IMR-90 (cell line): ENCODE measurements around the gene CUEDC2. TPM values are rescaled to one million over a fixed set of nuclear protein-coding genes. Genes with fewer than 3 reads are reported as not detected.
A peak's percentile ranks its signal among the peaks of the same experiment; 100 is the strongest.

Source experiments
- ATAC-seq: fragments of 200-7000 bp; cut with Tn5 transposase; 2 replicates; pipeline ENCODE4 v1.9.1; 2020; ENCODE audit warnings: low read depth, mild to moderate bottlenecking, moderate library complexity
- BruUV-seq: library from RNA; stranded (reverse); fragments of 400-500 nt; replicated peaks from 2 replicates; lab custom pipeline; 2021; lab: Mats Ljungman, UMichigan
- CTCF ChIA-PET: fragments of 300-600 bp; formaldehyde crosslinking; extraction: SDS; loops from one replicate; lab custom pipeline; 2021; ENCODE audit warnings: antibody characterized with exemption; lab: Yijun Ruan, JAX
- POLR2A ChIA-PET: fragments of 300-600 bp; sonication (Branson Sonifier 250); formaldehyde crosslinking; loops from one replicate; lab custom pipeline; 2022; ENCODE audit warnings: antibody characterized with exemption; ENCODE audit not compliant: unreplicated experiment; lab: Charles Lee
- DNase-seq: peaks from one replicate; pipeline ENCODE4 v3.0.0; 2013
- H2AFZ ChIP-seq: replicated peaks from 2 replicates; pipeline ENCODE3; 2013; ENCODE audit warnings: low read length, mild to moderate bottlenecking; ENCODE audit not compliant: poor library complexity
- H2AK5ac ChIP-seq: 2 replicates; pipeline ENCODE4 v1.6.1; 2013; ENCODE audit warnings: low read depth, low read length, inconsistent platforms
- H2AK9ac ChIP-seq: replicated peaks from 2 replicates; pipeline ENCODE3; 2013; ENCODE audit warnings: mild to moderate bottlenecking, low read depth, low read length, moderate library complexity; ENCODE audit not compliant: poor library complexity
- H2BK120ac ChIP-seq: 2 replicates; pipeline ENCODE4 v1.6.1; 2013; ENCODE audit warnings: low read depth, low read length, inconsistent platforms
- H2BK15ac ChIP-seq: 3 replicates; pipeline ENCODE4 v1.6.1; 2013; ENCODE audit warnings: low read depth, low read length, inconsistent platforms
- H2BK20ac ChIP-seq: 2 replicates; pipeline ENCODE4 v1.6.1; 2013; ENCODE audit warnings: low read depth, mild to moderate bottlenecking, inconsistent platforms, low read length, moderate library complexity
- H2BK5ac ChIP-seq: 2 replicates; pipeline ENCODE4 v1.6.1; 2013; ENCODE audit warnings: mild to moderate bottlenecking, low read depth, low read length, inconsistent platforms; ENCODE audit not compliant: poor library complexity, severe bottlenecking
- H3K14ac ChIP-seq: replicated peaks from 2 replicates; pipeline ENCODE4 v1.6.1; 2013; ENCODE audit warnings: low read depth, low read length, inconsistent platforms
- H3K18ac ChIP-seq: 2 replicates; pipeline ENCODE4 v1.6.1; 2013; ENCODE audit warnings: low read depth, low read length, control low read depth
- H3K23ac ChIP-seq: 2 replicates; pipeline ENCODE4 v1.6.1; 2013; ENCODE audit warnings: low read depth, low read length, inconsistent platforms
- H3K27ac ChIP-seq: 2 replicates; pipeline ENCODE4 v1.5.1; 2013; ENCODE audit warnings: mild to moderate bottlenecking, control low read depth, low read length; ENCODE audit not compliant: insufficient read depth
- H3K27me3 ChIP-seq: 2 replicates; pipeline ENCODE4 v1.6.1; 2013; ENCODE audit warnings: low read length; ENCODE audit not compliant: control insufficient read depth, insufficient read depth
- H3K36me3 ChIP-seq: 2 replicates; pipeline ENCODE4 v1.6.1; 2013; ENCODE audit warnings: low read length, mixed read lengths; ENCODE audit not compliant: control insufficient read depth, insufficient read depth
- H3K4ac ChIP-seq: 2 replicates; pipeline ENCODE4 v1.6.1; 2013; ENCODE audit warnings: low read depth, low read length, inconsistent platforms
- H3K4me1 ChIP-seq: 2 replicates; pipeline ENCODE4 v1.6.1; 2013; ENCODE audit warnings: low read length, mixed read lengths; ENCODE audit not compliant: control insufficient read depth, insufficient read depth
- H3K4me2 ChIP-seq: 2 replicates; pipeline ENCODE4 v1.6.1; 2013; ENCODE audit warnings: low read depth, mild to moderate bottlenecking, control low read depth, low read length, moderate library complexity
- H3K4me3 ChIP-seq: 2 replicates; pipeline ENCODE4 v1.5.1; 2013; ENCODE audit warnings: low read depth, mild to moderate bottlenecking, control low read depth, low read length, moderate library complexity; ENCODE audit not compliant: insufficient read depth
- H3K56ac ChIP-seq: 2 replicates; pipeline ENCODE4 v1.6.1; 2013; ENCODE audit warnings: low read length, inconsistent platforms; ENCODE audit not compliant: insufficient read depth; ENCODE audit errors: extremely low read depth
- H3K79me1 ChIP-seq, 2 experiments: 2 replicates each; pipeline ENCODE4 v1.6.1; 2013; ENCODE audit warnings: low read length in 2 of 2, inconsistent platforms in 1 of 2, low read depth in 1 of 2
- H3K9ac ChIP-seq: 2 replicates; pipeline ENCODE4 v1.6.1; 2013; ENCODE audit warnings: low read depth, low read length, control low read depth
- H3K9me1 ChIP-seq: 2 replicates; pipeline ENCODE4 v1.6.1; 2013; ENCODE audit warnings: low read length, inconsistent platforms; ENCODE audit not compliant: insufficient read depth
- H3K9me3 ChIP-seq: 2 replicates; pipeline ENCODE4 v1.6.1; 2013; ENCODE audit warnings: low read length; ENCODE audit not compliant: control insufficient read depth, insufficient read depth
- H4K20me1 ChIP-seq: 2 replicates; pipeline ENCODE4 v1.6.1; 2013; ENCODE audit warnings: low read length, inconsistent platforms; ENCODE audit not compliant: insufficient read depth
- H4K5ac ChIP-seq: 2 replicates; pipeline ENCODE4 v1.6.1; 2013; ENCODE audit warnings: mild to moderate bottlenecking, low read depth, low read length, control low read depth
- H4K8ac ChIP-seq, 2 experiments: 2 replicates each; pipeline ENCODE4 v1.6.1; 2013; ENCODE audit warnings: low read depth in 2 of 2, low read length in 2 of 2, control low read depth in 1 of 2, inconsistent platforms in 1 of 2
- H4K91ac ChIP-seq: 2 replicates; pipeline ENCODE4 v1.6.1; 2013; ENCODE audit warnings: low read depth, low read length, inconsistent platforms; ENCODE audit not compliant: insufficient read depth
- BHLHE40 ChIP-seq: fragments of 150-350 bp; IDR thresholded peaks from 2 replicates; pipeline ENCODE4 v1.6.1; 2016; ENCODE audit warnings: mild to moderate bottlenecking, low read depth, low read length
- CEBPB ChIP-seq: IDR thresholded peaks from 2 replicates; pipeline ENCODE4 v1.6.1; 2012; ENCODE audit warnings: low read depth, low read length, improper control_type of control experiment
- CHD1 ChIP-seq: IDR thresholded peaks from 2 replicates; pipeline ENCODE4 v1.6.1; 2012; ENCODE audit warnings: low read depth, low read length, improper control_type of control experiment
- CTCF ChIP-seq: conservative IDR thresholded peaks from 2 replicates; pipeline ENCODE4 v1.5.1; 2012; ENCODE audit warnings: mild to moderate bottlenecking, low read depth, low read length, improper control_type of control experiment
- ELK1 ChIP-seq: fragments of 150-350 bp; IDR thresholded peaks from 2 replicates; pipeline ENCODE4 v1.6.1; 2016; ENCODE audit warnings: low read depth, mild to moderate bottlenecking, low read length, moderate library complexity, borderline replicate concordance
- FOS ChIP-seq: fragments of 150-350 bp; IDR thresholded peaks from 2 replicates; pipeline ENCODE4 v1.6.1; 2016; ENCODE audit warnings: low read depth, low read length
- MAFK ChIP-seq: IDR thresholded peaks from 2 replicates; pipeline ENCODE4 v1.6.1; 2012; ENCODE audit warnings: low read depth, low read length, improper control_type of control experiment
- MAZ ChIP-seq: IDR thresholded peaks from 2 replicates; pipeline ENCODE4 v1.6.1; 2012; ENCODE audit warnings: low read depth, mild to moderate bottlenecking, low read length, improper control_type of control experiment, moderate library complexity, borderline replicate concordance
- MXI1 ChIP-seq: IDR thresholded peaks from 2 replicates; pipeline ENCODE4 v1.6.1; 2012; ENCODE audit warnings: low read depth, mild to moderate bottlenecking, low read length, moderate library complexity, borderline replicate concordance
- NFE2L2 ChIP-seq: fragments of 150-350 bp; IDR thresholded peaks from 2 replicates; pipeline ENCODE4 v1.6.1; 2016; ENCODE audit warnings: low read depth, mild to moderate bottlenecking, low read length
- POLR2A ChIP-seq: IDR thresholded peaks from 2 replicates; pipeline ENCODE4 v1.6.1; 2012; ENCODE audit warnings: mild to moderate bottlenecking, low read depth, low read length
- RAD21 ChIP-seq: IDR thresholded peaks from 2 replicates; pipeline ENCODE4 v1.6.1; 2012; ENCODE audit warnings: low read length, improper control_type of control experiment
- RCOR1 ChIP-seq: IDR thresholded peaks from 2 replicates; pipeline ENCODE4 v1.6.1; 2012; ENCODE audit warnings: mild to moderate bottlenecking, low read length, improper control_type of control experiment; ENCODE audit not compliant: insufficient replicate concordance
- RFX5 ChIP-seq: IDR thresholded peaks from 2 replicates; pipeline ENCODE4 v1.8.0; 2012; ENCODE audit warnings: low read depth, mild to moderate bottlenecking, low read length, moderate library complexity
- SMC3 ChIP-seq: fragments of 150-350 bp; IDR thresholded peaks from 2 replicates; pipeline ENCODE4 v1.6.1; 2016; ENCODE audit warnings: low read depth, mild to moderate bottlenecking, antibody characterized with exemption, low read length, moderate library complexity
- WGBS, 2 experiments: methylation state at CpG; one replicate each; pipeline versions ENCODE4 v1.1.5 to v1.1.7; 2013; ENCODE audit warnings: missing lambda C conversion rate in 2 of 2; ENCODE audit not compliant: insufficient read length in 1 of 2; ENCODE audit errors: extremely low coverage in 2 of 2; 5-methylcytosine and 5-hydroxymethylcytosine counted together
- dilution Hi-C: fragments of 300-500 bp; cut with HindIII; formaldehyde crosslinking; loops from one replicate; pipeline ENCODE4 v1.14.3; 2018; ENCODE audit warnings: low sequenced_read_pairs; ENCODE audit not compliant: unreplicated experiment
- in situ Hi-C: fragments of 300-500 bp; cut with MboI; formaldehyde crosslinking; loops from 3 replicates; pipeline ENCODE4 v1.14.3; 2019; ENCODE audit warnings: low sequenced_read_pairs, inconsistent platforms, mixed read lengths
- intact Hi-C: fragments of 100-400 bp; cut with micrococcal nuclease; formaldehyde crosslinking; loops from 2 replicates; pipeline ENCODE4 v1.10.0; 2022
- polyA plus RNA-seq, 3 experiments: library from polyadenylated mRNA; depleted of rRNA; stranded (reverse); fragments of >200 nt; gene quantifications; 2 replicates each; pipeline ENCODE4 v1.2.3, GENCODE V29; 2012; ENCODE audit warnings: low replicate concordance in 1 of 3
- total RNA-seq: library from RNA; depleted of rRNA; stranded (reverse); fragments of >200 nt; gene quantifications from 2 replicates; pipeline ENCODE4 v1.2.3, GENCODE V29; 2012

CUEDC2 gene
- total and polyA plus RNA-seq, 2 of the 4 experiments (the other 2 are of a cell fraction) = 55.7 to 84.9 TPM

GRCh38 chr10:102421757-102422512 lies 10.4 kb downstream of the CUEDC2 start:
- Histone ChIP-seq H2BK20ac (no peak overlapping the region), H3K79me1 (peaks cover 0 to 37% of the 10 kb centered on the region in 2 experiments; a peak in 2 of 4 replicates), H3K56ac (no peak overlapping the region), H3K18ac (no peak overlapping the region), H2BK120ac (no peak overlapping the region), H3K9me3 (no peaks in the 10 kb centered on the region), H3K4me3 (peak overlapping the region; percentile 55), H3K4me1 (peaks cover 9% of the 10 kb centered on the region), H3K27ac (peak overlapping the region; percentile 63; the same call in 1 of the 2 replicates), H3K9me1 (peaks cover 9% of the 10 kb centered on the region; the same call in 1 of the 2 replicates), H4K5ac (no peak overlapping the region), H3K9ac (peak overlapping the region; percentile 69), H4K20me1 (no peaks in the 10 kb centered on the region), H3K14ac (no peak overlapping the region), H4K91ac (no peak overlapping the region), H4K8ac (peak overlapping the region in 1 of 2 experiments; percentile 93; a peak in 2 of 4 replicates), H2AFZ (peak overlapping the region; percentile 99), H2AK5ac (peak overlapping the region; percentile 43; the same call in 1 of the 2 replicates), H3K27me3 (peaks cover 13% of the 10 kb centered on the region; the same call in 1 of the 2 replicates), H3K36me3 (peaks cover 6% of the 10 kb centered on the region; the same call in 1 of the 2 replicates), H2AK9ac (peak overlapping the region; percentile 88), H3K4ac (peak overlapping the region; percentile 51; the same call in 1 of the 2 replicates), H2BK5ac (no peak overlapping the region), H3K23ac (no peak overlapping the region), H3K4me2 (peak overlapping the region; percentile 89), H2BK15ac (no peak overlapping the region)
- intact Hi-C loops (loop anchor here (1.0 kb wide), 3 partner anchors 28 to 253 kb away; no protein-coding TSS in a partner anchor), dilution Hi-C loops (no loop called here), in situ Hi-C loops (no loop called here)
- no peak for DNase-seq
- BruUV-seq = no TSS peak
- POLR2A ChIA-PET = interaction anchor here (0.8 kb wide), 1 partner anchor 11 kb away, joined by 17 read pairs; the partner anchor contains the start of gene CUEDC2
- peak; percentile 4; the same call in 1 of the 2 replicates for ATAC-seq
- CTCF ChIA-PET = interaction anchor here (0.7 to 2.1 kb wide), 3 partner anchors 162 to 310 kb away, joined by 3 to 6 read pairs (median 3); no protein-coding TSS in a partner anchor
- 2% methylated on average over 45 of the region's 62 CpGs; no CpG with 5 or more reads in 1 of the 2 experiments for WGBS, 2 experiments
- TF ChIP-seq FOS (no peak), SMC3 (no peak), CEBPB (no peak), RAD21 (no peak), MAFK (no peak), RCOR1 (no peak), ELK1 (no peak), CTCF (no peak), BHLHE40 (no peak), MAZ (no peak), RFX5 (no peak), NFE2L2 (no peak), POLR2A (no peak), CHD1 (no peak), MXI1 (no peak)
